SK-N-MC (cell line): ENCODE data around the gene FHOD3.

Experiments used
- EZH2 ChIP-seq: fragments of 200-600 bp; sonication (generic); IDR thresholded peaks from one replicate; pipeline ENCODE4 v1.6.1; 2017; ENCODE audit warnings: antibody characterized with exemption
- FOXP2 ChIP-seq: optimal IDR thresholded peaks from 2 replicates; pipeline ENCODE3; 2011; ENCODE audit warnings: mild to moderate bottlenecking, moderate library complexity; ENCODE audit not compliant: insufficient read depth; ENCODE audit errors: extremely low read length, control extremely low read depth
- POLR2AphosphoS5 ChIP-seq: IDR thresholded peaks from 2 replicates; pipeline ENCODE4 v1.6.1; 2012; ENCODE audit warnings: mild to moderate bottlenecking, low read depth, low read length, borderline replicate concordance

GRCh38 chr18:36736094-36736493 lies 438.6 kb downstream of the FHOD3 start:
- TF ChIP-seq POLR2AphosphoS5 = no peak
- TF ChIP-seq EZH2 = no peak
- TF ChIP-seq FOXP2 = no peak
